Esophagus squamous epithelium (tissue), 5 donors: ENCODE data around the gene PPP2R5B. TPM values are rescaled to one million over a fixed set of nuclear protein-coding genes. Genes with fewer than 3 reads are reported as not detected.

ENCODE experiments used
- DNase-seq: peaks from one replicate; lab custom pipeline; 2025; lab: John Stamatoyannopoulos, UW
- H3K27ac ChIP-seq, 4 donors: fragments of 200-600 bp; sonication (generic); one replicate each; pipeline ENCODE4 v1.5.1; 2016 to 2019; ENCODE audit warnings: mild to moderate bottlenecking in 1 of 4
- H3K27me3 ChIP-seq, 4 donors: fragments of 200-600 bp; sonication (generic); 1 replicate in 3 of 4; 2 replicates in 1 of 4; pipeline versions ENCODE4 v1.5.1 to v1.6.0; 2017 to 2021; ENCODE audit warnings: antibody characterized with exemption in 1 of 4
- H3K36me3 ChIP-seq, 3 donors: fragments of 200-600 bp; sonication (generic); one replicate each; pipeline ENCODE4 v1.5.1; 2016 to 2019
- H3K4me1 ChIP-seq, 3 donors: fragments of 200-600 bp; sonication (generic); one replicate each; pipeline ENCODE4 v1.5.1; 2017 to 2019
- H3K4me3 ChIP-seq, 4 donors: fragments of 200-600 bp; sonication (generic); 1 replicate in 3 of 4; 2 replicates in 1 of 4; pipeline ENCODE4 v1.5.1; 2016 to 2019; ENCODE audit warnings: mild to moderate bottlenecking in 2 of 4, moderate library complexity in 1 of 4
- H3K9me3 ChIP-seq, 3 donors: fragments of 200-600 bp; sonication (generic); one replicate each; pipeline ENCODE4 v1.5.1; 2016 to 2019
- POLR2A ChIP-seq, 4 donors: fragments of 450-650 bp; IDR thresholded peaks; one replicate each; pipeline ENCODE4 v1.6.1; 2017; ENCODE audit warnings: antibody characterized with exemption in 4 of 4, mild to moderate bottlenecking in 4 of 4, moderate library complexity in 3 of 4
- WGBS, 2 donors: methylation state at CpG; one replicate each; pipeline ENCODE4 v1.1.5; 2018; 5-methylcytosine and 5-hydroxymethylcytosine counted together
- intact Hi-C: fragments of 100-400 bp; cut with DNase I; formaldehyde crosslinking; loops from one replicate; pipeline ENCODE4 v1.15.0; 2022
- total RNA-seq, 4 donors: library from RNA; depleted of rRNA; stranded (reverse); fragments of >200 nt; gene quantifications; one replicate each; pipeline ENCODE4 v1.1.0, GENCODE V29; 2016
- TF ChIP-seq, protein P1 (sequence below), 6 experiments: fragments of 450-650 bp in 4 of 6; fragments of 200-600 bp in 2 of 6; sonication (generic) in 2 of 6; IDR thresholded peaks; one replicate each; pipeline ENCODE4 v1.5.1; 2016 to 2019; ENCODE audit warnings: antibody characterized with exemption in 6 of 6, mild to moderate bottlenecking in 4 of 6, moderate library complexity in 4 of 6
- donor health status: DM: yes; HTN: yes; CAD: no.

The PPP2R5B gene
- 10 to 100 TPM in 1 of 4 donors, 1 to 10 TPM in 3; 7.7 to 10.5 (median 8.6) TPM for total RNA-seq

DNA sequence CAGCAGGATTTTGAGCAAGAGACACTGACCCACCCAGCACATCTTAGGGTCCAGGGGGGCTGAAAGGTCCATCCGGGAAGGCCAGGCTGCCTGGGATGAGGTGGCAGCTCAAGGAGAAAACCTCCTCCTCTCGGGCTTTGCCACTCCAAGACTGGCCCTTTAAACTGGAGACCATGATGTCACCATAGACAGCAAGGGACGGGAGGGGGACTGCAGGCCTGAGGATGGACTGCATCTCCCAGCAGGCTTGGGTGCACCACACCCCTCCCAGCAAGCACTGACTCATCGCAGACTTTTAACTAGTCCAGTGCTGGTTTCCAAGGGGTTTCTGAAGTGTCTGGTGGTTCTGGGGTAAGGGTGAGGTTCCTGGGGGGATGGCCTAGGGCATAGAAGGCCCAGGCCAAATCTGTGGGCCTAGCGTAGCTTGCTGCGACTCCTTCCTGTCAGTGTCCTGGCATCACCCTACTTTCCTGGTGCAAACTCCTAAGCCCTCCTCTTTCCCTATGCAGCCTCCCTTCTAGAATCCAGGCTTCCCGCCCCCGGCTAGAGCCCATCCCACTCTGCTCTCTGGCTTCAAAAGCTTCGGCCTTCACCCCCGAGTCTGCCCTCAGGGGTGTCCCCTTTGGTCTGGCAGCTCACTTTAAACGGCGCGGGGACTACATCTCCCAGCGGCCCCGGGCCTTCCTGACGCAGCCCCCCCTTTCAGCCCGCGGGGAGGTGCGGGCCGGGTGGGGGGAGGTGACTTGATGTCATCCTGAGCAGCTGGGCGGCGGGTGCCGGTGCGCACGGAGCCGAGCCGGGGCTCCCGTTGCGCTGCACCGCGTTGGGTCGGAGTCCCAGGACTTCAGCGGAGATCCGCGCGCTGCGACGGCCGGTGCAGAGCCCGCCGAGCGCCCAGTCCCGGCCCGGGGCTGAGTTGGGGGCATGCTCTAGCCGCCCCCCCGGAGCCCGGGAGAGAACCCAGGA is at the start of gene PPP2R5B:
Gene PPP2R5B (plus strand): TSS at position 746 of the 966 bp plus-strand sequence. CDS start 1,046 bp downstream, outside the sequence.
- H3K9me3 ChIP-seq, result no peaks in the 10 kb centered on the region
- intact Hi-C loops, result no loop called here
- peak; percentile 62 for DNase-seq
- H3K4me3 ChIP-seq, result peak within 1 kb of the TSS; percentile 83 to 99 (median 92)
- 0 to 3% methylated on average over 7 to 10 of the region's 47 CpGs for WGBS, 2 donors
- peak within 1 kb of the TSS; percentile 90 to 97 (median 93) for H3K27ac ChIP-seq
- peaks cover 18 to 32% (median 19%) of the 10 kb centered on the region in 3 donors for H3K4me1 ChIP-seq
- H3K27me3 ChIP-seq, result no peaks in the 10 kb centered on the region
- peaks cover 0 to 31% (median 0%) of the 10 kb centered on the region in 3 donors for H3K36me3 ChIP-seq
- TF ChIP-seq POLR2A (IDR thresholded peaks at IDR 0.05), result peak in 2 of 4 donors; percentile 78 to 88
- TF ChIP-seq, protein P1, sequence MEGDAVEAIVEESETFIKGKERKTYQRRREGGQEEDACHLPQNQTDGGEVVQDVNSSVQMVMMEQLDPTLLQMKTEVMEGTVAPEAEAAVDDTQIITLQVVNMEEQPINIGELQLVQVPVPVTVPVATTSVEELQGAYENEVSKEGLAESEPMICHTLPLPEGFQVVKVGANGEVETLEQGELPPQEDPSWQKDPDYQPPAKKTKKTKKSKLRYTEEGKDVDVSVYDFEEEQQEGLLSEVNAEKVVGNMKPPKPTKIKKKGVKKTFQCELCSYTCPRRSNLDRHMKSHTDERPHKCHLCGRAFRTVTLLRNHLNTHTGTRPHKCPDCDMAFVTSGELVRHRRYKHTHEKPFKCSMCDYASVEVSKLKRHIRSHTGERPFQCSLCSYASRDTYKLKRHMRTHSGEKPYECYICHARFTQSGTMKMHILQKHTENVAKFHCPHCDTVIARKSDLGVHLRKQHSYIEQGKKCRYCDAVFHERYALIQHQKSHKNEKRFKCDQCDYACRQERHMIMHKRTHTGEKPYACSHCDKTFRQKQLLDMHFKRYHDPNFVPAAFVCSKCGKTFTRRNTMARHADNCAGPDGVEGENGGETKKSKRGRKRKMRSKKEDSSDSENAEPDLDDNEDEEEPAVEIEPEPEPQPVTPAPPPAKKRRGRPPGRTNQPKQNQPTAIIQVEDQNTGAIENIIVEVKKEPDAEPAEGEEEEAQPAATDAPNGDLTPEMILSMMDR (IDR thresholded peaks at IDR 0.05), result peak in 1 of 6 experiments; percentile 34

DNA sequence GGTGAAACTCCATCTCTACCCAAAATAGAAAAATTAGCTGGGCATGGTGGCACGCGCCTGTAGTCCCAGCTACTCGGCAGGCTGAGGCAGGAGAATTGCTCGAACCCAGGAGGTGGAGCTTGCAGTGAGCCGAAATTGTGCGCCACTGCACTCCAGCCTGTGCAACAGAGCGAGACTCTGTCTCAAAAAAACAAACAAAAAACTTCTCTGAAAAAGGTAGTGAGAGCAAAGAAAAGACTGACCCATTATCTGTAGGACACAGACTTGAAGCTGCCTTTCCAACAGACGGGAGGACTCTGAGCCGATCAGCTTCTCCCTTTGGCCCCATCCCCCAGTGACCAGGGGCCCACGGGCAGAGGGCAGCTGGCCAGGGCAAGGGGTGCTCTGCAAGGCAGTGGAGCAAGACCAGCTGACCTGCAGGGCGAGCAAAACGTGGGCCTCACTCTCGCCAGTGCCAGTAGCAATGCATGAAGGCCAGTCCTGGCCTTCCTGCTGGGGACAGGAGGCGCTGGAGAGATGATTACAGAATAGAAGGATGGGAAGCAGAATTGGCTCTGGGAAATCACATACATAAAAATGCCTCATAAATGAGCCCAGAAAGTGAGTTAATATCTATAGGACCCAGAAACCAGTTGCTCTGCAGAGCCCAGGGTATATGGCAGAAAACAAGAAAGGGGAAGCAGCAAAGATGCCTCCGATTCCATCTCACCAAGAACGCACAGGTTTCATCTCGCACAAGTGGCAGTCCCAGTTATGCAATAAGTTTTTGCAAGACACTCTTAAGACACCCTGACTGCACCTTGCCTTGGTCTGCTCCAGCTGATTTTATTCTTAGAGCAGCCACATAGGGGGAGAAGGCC is 48.9 kb upstream of the PPP2R5B start:
- Histone ChIP-seq H3K4me3 (peak overlapping the region; percentile 79 to 96 (median 82)), H3K9me3 (no peaks in the 10 kb centered on the region), H3K4me1 (peaks cover 50 to 85% (median 66%) of the 10 kb centered on the region in 3 donors), H3K27ac (peak overlapping the region; percentile 88 to 96 (median 90)), H3K27me3 (no peaks in the 10 kb centered on the region), H3K36me3 (peaks cover 0 to 43% (median 12%) of the 10 kb centered on the region in 3 donors)
- WGBS, 2 donors, result 49 to 57% methylated on average over 17 of the region's 17 CpGs
- intact Hi-C loops, result no loop called here
- TF ChIP-seq, protein P1 (IDR thresholded peaks at IDR 0.05), result no peak
- no peak for TF ChIP-seq POLR2A (IDR thresholded peaks at IDR 0.05)
- DNase-seq, result no peak

DNA sequence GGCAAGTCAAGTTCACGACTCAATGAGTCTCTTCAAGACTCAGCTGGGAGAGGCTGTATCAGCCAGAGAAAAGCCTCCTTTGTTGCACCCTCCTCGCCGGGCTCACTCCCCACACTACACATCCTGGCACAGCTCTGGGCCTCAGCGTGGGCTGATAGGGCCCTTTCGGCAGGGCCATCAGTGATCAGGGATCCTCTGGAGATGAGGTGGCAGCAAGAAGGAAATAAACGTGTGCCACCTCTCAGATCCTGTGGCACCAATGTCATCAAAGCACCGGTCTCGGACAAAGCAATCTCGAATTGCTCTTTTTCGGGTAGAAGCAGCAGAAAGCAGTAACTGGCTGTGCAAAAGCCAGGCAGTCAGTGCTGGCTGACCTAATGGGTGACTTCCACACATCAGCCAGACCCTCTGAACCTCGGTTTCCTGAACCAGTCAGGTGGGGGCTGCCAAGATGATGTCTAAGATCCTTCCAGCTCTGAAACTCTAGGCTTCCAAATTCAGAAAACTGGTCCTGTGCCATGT is 48.2 kb upstream of the PPP2R5B start:
- WGBS, 2 donors, result 39 to 40% methylated on average over 5 to 11 of the region's 11 CpGs
- H3K4me3 ChIP-seq, result peak overlapping the region; percentile 79 to 96 (median 82)
- DNase-seq, result no peak
- H3K4me1 ChIP-seq, result peaks cover 43 to 85% (median 66%) of the 10 kb centered on the region in 3 donors
- H3K27ac ChIP-seq, result peak overlapping the region; percentile 88 to 96 (median 90)
- H3K9me3 ChIP-seq, result no peaks in the 10 kb centered on the region
- peaks cover 0 to 36% (median 11%) of the 10 kb centered on the region in 3 donors for H3K36me3 ChIP-seq
- TF ChIP-seq, protein P1 (IDR thresholded peaks at IDR 0.05), result no peak
- TF ChIP-seq POLR2A (IDR thresholded peaks at IDR 0.05), result no peak
- intact Hi-C loops, result no loop called here
- no peaks in the 10 kb centered on the region for H3K27me3 ChIP-seq

DNA sequence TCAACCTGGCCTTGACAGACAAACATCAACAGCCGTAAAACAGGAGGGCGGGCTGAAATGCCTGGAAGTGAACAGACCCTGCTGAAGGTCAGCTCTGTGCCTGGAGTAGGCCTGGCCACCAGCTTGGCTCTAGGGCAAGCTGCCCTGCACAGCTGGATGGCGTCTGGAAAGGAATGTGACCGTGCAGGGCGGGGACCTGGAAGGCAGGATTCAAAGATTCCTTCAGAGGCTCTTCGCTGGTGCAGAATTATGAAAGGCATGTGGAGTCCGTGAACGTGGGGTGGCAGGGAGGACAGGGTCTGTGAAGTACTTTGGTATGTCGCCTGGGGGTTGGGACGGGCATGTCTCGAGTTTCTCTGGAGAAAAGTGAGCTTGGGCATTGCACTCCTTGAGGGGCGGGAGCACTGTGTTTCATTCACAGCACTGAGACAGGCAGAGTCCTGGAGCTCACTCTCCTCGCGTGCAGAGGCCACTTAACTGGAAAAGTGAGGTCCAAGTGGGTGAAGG is 47.6 kb upstream of the PPP2R5B start:
- intact Hi-C loops, result no loop called here
- TF ChIP-seq POLR2A (IDR thresholded peaks at IDR 0.05), result no peak
- TF ChIP-seq, protein P1 (IDR thresholded peaks at IDR 0.05), result no peak
- peaks cover 37 to 85% (median 62%) of the 10 kb centered on the region in 3 donors for H3K4me1 ChIP-seq
- no peaks in the 10 kb centered on the region for H3K27me3 ChIP-seq
- WGBS, 2 donors, result 6 to 24% methylated on average over 9 to 11 of the region's 14 CpGs
- H3K9me3 ChIP-seq, result no peaks in the 10 kb centered on the region
- H3K4me3 ChIP-seq, result peak overlapping the region; percentile 79 to 96 (median 82)
- peaks cover 0 to 30% (median 7%) of the 10 kb centered on the region in 3 donors for H3K36me3 ChIP-seq
- no peak for DNase-seq
- H3K27ac ChIP-seq, result peak overlapping the region; percentile 88 to 96 (median 90)
